Natural killer cell (primary cell): ENCODE results near the gene VSIG10L2. TPM values are rescaled to one million over a fixed set of nuclear protein-coding genes. Genes with fewer than 3 reads are reported as not detected.
A peak's percentile ranks its signal among the peaks of the same experiment; 100 is the strongest.

Source experiments
- ATAC-seq, 3 donors: fragments of 150-1000 bp in 2 of 3; fragments of 200-7000 bp in 1 of 3; cut with Tn5 transposase; 1 replicate in 1 of 3; 2 replicates in 2 of 3; pipeline ENCODE4 v1.10.0; 2021; ENCODE audit warnings: mild to moderate bottlenecking in 2 of 3, moderate library complexity in 2 of 3
- DNase-seq, 2 donors: peaks; one replicate each; pipeline versions ENCODE4 v3.0.0 to v3.0.0-alpha.2; 2013 to 2021; ENCODE audit warnings: mixed read lengths in 1 of 2
- H3K27ac ChIP-seq: one replicate; pipeline ENCODE4 v1.5.1; 2013; ENCODE audit warnings: mild to moderate bottlenecking, low read length
- H3K27me3 ChIP-seq: one replicate; pipeline ENCODE4 v1.6.1; 2013; ENCODE audit warnings: low read length; ENCODE audit not compliant: control insufficient read depth, insufficient read depth
- H3K36me3 ChIP-seq: one replicate; pipeline ENCODE4 v1.6.1; 2013; ENCODE audit warnings: low read length; ENCODE audit not compliant: control insufficient read depth, insufficient read depth
- H3K4me1 ChIP-seq: one replicate; pipeline ENCODE4 v1.6.1; 2013; ENCODE audit warnings: low read length; ENCODE audit not compliant: control insufficient read depth, insufficient read depth
- H3K4me3 ChIP-seq: one replicate; pipeline ENCODE4 v1.5.1; 2013; ENCODE audit warnings: low read length
- H3K9me3 ChIP-seq: one replicate; pipeline ENCODE4 v1.6.1; 2013; ENCODE audit warnings: low read length; ENCODE audit not compliant: control insufficient read depth, insufficient read depth
- H3K27ac Mint-ChIP-seq, 2 donors: one replicate each; pipeline ENCODE4 v1.8.0; 2022; ENCODE audit warnings: mild to moderate bottlenecking in 2 of 2, mixed read lengths in 2 of 2, moderate library complexity in 1 of 2
- H3K27me3 Mint-ChIP-seq, 2 donors: one replicate each; pipeline ENCODE4 v1.8.0; 2022; ENCODE audit warnings: low read depth in 2 of 2, mixed read lengths in 2 of 2
- H3K36me3 Mint-ChIP-seq: one replicate; pipeline ENCODE4 v1.8.0; 2022; ENCODE audit warnings: mixed read lengths
- H3K4me1 Mint-ChIP-seq, 2 donors: one replicate each; pipeline ENCODE4 v1.8.0; 2022; ENCODE audit warnings: mixed read lengths in 2 of 2
- H3K4me3 Mint-ChIP-seq: one replicate; pipeline ENCODE4 v1.8.0; 2022; ENCODE audit warnings: mild to moderate bottlenecking, moderate library complexity, mixed read lengths
- H3K9me3 Mint-ChIP-seq, 2 donors: one replicate each; pipeline ENCODE4 v1.8.0; 2022; ENCODE audit warnings: mixed read lengths in 2 of 2
- WGBS: methylation state at CpG from one replicate; pipeline ENCODE4 v1.1.7; 2013; ENCODE audit warnings: missing lambda C conversion rate; ENCODE audit not compliant: insufficient coverage; 5-methylcytosine and 5-hydroxymethylcytosine counted together
- intact Hi-C: fragments of 100-400 bp; cut with micrococcal nuclease; formaldehyde crosslinking; loops from one replicate; pipeline ENCODE4 v1.14.2; 2022
- total RNA-seq, 4 donors: library from RNA; stranded (reverse); fragments of 120-200 nt in 1 of 4; gene quantifications; one replicate each; pipeline versions ENCODE4 v1.2.3 to v1.2.4, GENCODE V29; 2013 to 2022
- TF ChIP-seq, protein P1 (sequence below): fragments of 200-600 bp; IDR thresholded peaks from one replicate; pipeline ENCODE4 v1.8.0; 2022; ENCODE audit warnings: antibody characterized with exemption

Gene VSIG10L2
- total RNA-seq, 3 donors from 2014 or later (not counting 1 experiment from before 2014, with no cell fraction given): not detected

DNA sequence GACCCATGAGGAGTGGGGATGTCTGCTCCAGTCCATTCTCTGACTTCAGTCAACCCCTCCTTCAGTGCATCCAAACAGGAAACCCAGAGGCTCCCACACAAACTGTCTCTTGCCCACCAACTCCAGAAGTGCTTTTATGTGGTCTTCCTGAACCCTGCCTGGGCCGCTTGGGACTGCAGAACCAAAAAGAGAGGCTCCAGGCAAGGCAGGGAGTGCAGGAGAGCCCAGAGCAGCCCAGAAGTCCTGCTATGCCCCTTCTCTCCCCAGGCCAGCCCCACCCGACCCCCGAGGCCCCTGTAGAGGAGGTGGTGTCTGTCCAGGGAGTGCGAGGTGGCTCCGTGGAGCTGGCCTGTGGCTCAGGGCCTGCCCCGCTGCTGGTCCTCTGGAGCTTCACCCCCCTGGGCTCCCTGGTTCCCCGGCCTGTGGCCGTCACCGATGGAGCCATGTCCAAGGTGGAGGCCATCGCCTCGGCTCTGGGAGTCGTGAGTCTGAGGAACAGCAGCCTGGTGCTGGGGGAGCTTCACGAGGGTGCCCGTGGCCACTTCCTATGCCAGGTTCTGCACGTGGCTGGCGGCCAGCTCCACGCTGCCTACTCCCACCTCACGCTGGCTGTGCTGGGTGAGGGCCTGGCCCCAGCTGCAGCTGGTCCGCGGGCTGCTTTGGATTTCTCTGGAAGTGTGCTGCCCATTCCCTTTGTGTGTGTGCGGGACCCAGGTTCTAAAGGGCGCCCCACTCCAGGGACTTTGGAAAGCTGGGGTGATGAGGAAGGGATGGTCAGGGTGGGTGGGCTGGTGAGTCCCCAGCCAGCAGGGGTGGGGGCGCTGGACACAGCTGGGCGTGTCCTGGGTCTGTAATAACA is 1.8 kb downstream of the VSIG10L2 start:
- H3K27ac ChIP-seq: no peak overlapping the region
- no peaks in the 10 kb centered on the region for H3K9me3 ChIP-seq
- H3K27ac Mint-ChIP-seq: no peak overlapping the region
- H3K4me3 ChIP-seq: no peak overlapping the region
- WGBS: 79% methylated on average over 23 of the region's 24 CpGs
- H3K4me1 ChIP-seq: no peaks in the 10 kb centered on the region
- no peaks in the 10 kb centered on the region for H3K36me3 ChIP-seq
- no peaks in the 10 kb centered on the region for H3K4me1 Mint-ChIP-seq
- no peak for ATAC-seq
- peaks cover 8 to 17% of the 10 kb centered on the region in 2 donors for H3K27me3 Mint-ChIP-seq
- TF ChIP-seq, protein P1, sequence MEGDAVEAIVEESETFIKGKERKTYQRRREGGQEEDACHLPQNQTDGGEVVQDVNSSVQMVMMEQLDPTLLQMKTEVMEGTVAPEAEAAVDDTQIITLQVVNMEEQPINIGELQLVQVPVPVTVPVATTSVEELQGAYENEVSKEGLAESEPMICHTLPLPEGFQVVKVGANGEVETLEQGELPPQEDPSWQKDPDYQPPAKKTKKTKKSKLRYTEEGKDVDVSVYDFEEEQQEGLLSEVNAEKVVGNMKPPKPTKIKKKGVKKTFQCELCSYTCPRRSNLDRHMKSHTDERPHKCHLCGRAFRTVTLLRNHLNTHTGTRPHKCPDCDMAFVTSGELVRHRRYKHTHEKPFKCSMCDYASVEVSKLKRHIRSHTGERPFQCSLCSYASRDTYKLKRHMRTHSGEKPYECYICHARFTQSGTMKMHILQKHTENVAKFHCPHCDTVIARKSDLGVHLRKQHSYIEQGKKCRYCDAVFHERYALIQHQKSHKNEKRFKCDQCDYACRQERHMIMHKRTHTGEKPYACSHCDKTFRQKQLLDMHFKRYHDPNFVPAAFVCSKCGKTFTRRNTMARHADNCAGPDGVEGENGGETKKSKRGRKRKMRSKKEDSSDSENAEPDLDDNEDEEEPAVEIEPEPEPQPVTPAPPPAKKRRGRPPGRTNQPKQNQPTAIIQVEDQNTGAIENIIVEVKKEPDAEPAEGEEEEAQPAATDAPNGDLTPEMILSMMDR: no peak
- H3K27me3 ChIP-seq: no peaks in the 10 kb centered on the region
- no peak overlapping the region for H3K4me3 Mint-ChIP-seq
- H3K36me3 Mint-ChIP-seq: no peaks in the 10 kb centered on the region
- intact Hi-C loops: no loop called here
- H3K9me3 Mint-ChIP-seq: no peaks in the 10 kb centered on the region
- no peak for DNase-seq

GRCh38 chr11:125948278-125949051 is 2.6 kb downstream of the VSIG10L2 start:
- Mint-ChIP-seq H3K27ac (no peak overlapping the region), H3K4me1 (no peaks in the 10 kb centered on the region), H3K27me3 (peaks cover 8 to 17% of the 10 kb centered on the region in 2 donors), H3K4me3 (no peak overlapping the region), H3K9me3 (no peaks in the 10 kb centered on the region), H3K36me3 (no peaks in the 10 kb centered on the region)
- H3K9me3 ChIP-seq: no peaks in the 10 kb centered on the region
- 79% methylated on average over 23 of the region's 23 CpGs for WGBS
- no peak overlapping the region for H3K4me3 ChIP-seq
- no peak for DNase-seq
- H3K36me3 ChIP-seq: no peaks in the 10 kb centered on the region
- no peaks in the 10 kb centered on the region for H3K27me3 ChIP-seq
- H3K27ac ChIP-seq: no peak overlapping the region
- intact Hi-C loops: no loop called here
- no peaks in the 10 kb centered on the region for H3K4me1 ChIP-seq
- no peak for ATAC-seq
- TF ChIP-seq, protein P1: no peak

DNA sequence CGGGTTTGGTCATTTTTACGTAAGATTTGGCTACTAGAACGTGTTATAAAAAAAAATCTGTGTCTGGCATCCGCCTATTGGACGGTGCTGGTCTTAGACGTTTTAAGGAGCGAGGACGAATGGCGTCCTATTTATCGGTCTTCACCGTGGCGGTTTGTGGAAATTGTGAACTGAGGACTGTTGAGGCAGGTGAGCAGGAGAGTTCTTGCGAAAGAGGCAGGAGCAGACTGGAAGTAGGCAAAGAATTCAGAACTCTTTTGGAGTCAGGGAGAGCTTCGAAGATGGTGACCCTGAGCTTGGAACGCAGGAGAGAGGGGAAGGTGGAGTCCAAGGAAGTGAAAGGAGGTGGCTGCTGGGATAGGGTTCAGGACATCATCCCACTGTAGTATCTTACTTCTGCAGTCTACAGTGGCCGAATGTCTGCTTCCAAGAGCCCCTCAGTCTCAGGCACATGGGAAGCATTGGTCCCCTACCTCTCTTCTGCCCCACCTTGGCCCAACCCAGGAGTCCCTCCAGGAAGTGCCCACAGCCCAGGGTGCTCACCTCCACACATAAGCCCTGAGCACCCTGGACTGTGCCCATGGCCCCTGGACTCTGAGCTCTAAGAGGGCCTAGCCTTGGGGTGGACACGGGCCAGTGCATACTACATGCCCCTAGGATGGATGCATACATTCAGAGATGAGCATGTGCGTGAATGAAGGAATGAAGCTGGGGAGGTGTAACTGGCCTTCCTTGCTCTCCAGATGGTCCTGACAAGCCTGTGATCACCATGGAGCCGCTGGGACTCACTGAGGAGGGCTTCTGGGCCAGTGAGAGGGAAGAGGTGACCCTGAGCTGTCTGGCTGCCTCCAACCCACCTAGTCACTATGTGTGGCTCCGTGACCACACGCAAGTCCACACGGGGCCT is 3.7 kb downstream of the VSIG10L2 start:
- Histone ChIP-seq H3K9me3 (no peaks in the 10 kb centered on the region), H3K27ac (no peak overlapping the region), H3K36me3 (no peaks in the 10 kb centered on the region), H3K27me3 (no peaks in the 10 kb centered on the region), H3K4me3 (no peak overlapping the region), H3K4me1 (no peaks in the 10 kb centered on the region)
- intact Hi-C loops: no loop called here
- DNase-seq (no peak), ATAC-seq (peak in 1 of 3 donors; percentile 17)
- H3K36me3 Mint-ChIP-seq: no peaks in the 10 kb centered on the region
- TF ChIP-seq, protein P1: no peak
- peaks cover 5 to 7% of the 10 kb centered on the region in 2 donors for H3K27me3 Mint-ChIP-seq
- H3K4me3 Mint-ChIP-seq: no peak overlapping the region
- H3K27ac Mint-ChIP-seq: no peak overlapping the region
- no peaks in the 10 kb centered on the region for H3K9me3 Mint-ChIP-seq
- no peaks in the 10 kb centered on the region for H3K4me1 Mint-ChIP-seq
- WGBS: 92% methylated on average over 22 of the region's 22 CpGs
